Measurements from ENCODE around the gene WASF2. TPM values are rescaled to one million over a fixed set of nuclear protein-coding genes. Genes with fewer than 3 reads are reported as not detected.

WASF2 gene
- total and polyA plus RNA-seq, 2 of the 13 experiments (the other 11 are each of a cell fraction or from before 2014, with no cell fraction given): 10.4 to 27.7 TPM

DNA sequence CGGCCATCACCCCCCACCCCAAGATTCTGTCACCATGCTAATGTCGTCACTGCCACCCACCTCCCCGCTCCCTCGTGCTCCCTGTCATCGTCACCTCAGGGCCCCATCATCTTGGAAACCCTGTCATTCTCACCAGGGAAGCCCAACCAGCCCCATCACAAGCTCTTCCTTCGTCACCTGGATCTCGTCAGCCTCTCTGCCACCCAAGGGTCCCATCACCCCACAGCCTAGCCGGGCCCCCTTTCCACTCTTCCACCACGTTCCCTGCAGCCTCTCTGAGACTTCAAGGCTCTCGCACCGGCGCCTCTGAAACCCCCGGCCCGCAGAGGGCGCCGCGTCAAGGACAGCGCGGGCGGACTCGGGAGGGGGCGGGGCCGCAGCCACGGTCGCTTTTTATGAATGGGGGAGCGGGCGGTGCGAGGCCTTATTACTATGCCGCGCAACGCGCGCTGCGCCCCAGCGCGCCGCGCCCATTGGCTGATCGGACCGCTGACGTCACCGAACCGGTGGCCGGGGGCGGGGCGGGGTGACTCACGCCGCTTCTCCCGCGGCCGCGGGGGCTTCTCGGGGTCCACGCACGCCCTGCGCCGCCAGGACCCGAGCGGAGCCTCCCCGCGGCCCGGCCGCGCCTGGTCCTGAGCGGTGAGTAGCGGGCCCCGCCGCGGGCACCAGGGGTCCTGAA, 97.7 kb downstream of the WASF2 start, which contains the start of gene GPR3 (continued):
- TF ChIP-seq GATAD1 (CRISPR knock-in tag; IDR thresholded peaks at IDR 0.05): no peak
- no peak for TF ChIP-seq ZNF543 (CRISPR knock-in tag; IDR thresholded peaks at IDR 0.05)
- no peak for TF ChIP-seq ZNF773 (CRISPR knock-in tag; IDR thresholded peaks at IDR 0.05; ENCODE audit: borderline replicate concordance)
- TF ChIP-seq ZNF746 (CRISPR knock-in tag; IDR thresholded peaks at IDR 0.05): no peak
- no peak for TF ChIP-seq ZNF605 (CRISPR knock-in tag; IDR thresholded peaks at IDR 0.05)
- no peak for TF ChIP-seq ZNF160 (CRISPR knock-in tag; IDR thresholded peaks at IDR 0.05)
- TF ChIP-seq MIER3 (CRISPR knock-in tag; IDR thresholded peaks at IDR 0.05; ENCODE audit: borderline replicate concordance): no peak
- TF ChIP-seq MAFF (IDR thresholded peaks at IDR 0.05; ENCODE audit: low read depth, low read length): no peak
- TF ChIP-seq ZNF264 (CRISPR knock-in tag; IDR thresholded peaks at IDR 0.05): no peak
- 0 out of 2 replicates have a peak, but pooled peaks have one; percentile 27 for TF ChIP-seq ZMAT3 (CRISPR knock-in tag; conservative IDR thresholded peaks at IDR 0.05)
- TF ChIP-seq, protein P1, sequence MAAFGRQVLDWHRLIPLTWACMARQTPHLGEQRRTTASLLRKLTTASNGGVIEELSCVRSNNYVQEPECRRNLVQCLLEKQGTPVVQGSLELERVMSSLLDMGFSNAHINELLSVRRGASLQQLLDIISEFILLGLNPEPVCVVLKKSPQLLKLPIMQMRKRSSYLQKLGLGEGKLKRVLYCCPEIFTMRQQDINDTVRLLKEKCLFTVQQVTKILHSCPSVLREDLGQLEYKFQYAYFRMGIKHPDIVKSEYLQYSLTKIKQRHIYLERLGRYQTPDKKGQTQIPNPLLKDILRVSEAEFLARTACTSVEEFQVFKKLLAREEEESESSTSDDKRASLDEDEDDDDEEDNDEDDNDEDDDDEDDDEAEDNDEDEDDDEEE (CRISPR knock-in tag; IDR thresholded peaks at IDR 0.05): no peak; the same call in 1 of the 2 replicates
- peak; percentile 44; the same call in 1 of the 2 replicates for TF ChIP-seq KDM5A (IDR thresholded peaks at IDR 0.05; ENCODE audit: borderline replicate concordance, low read length)
- TF ChIP-seq DMAP1 (CRISPR knock-in tag; IDR thresholded peaks at IDR 0.05): peak; percentile 43; the same call in 1 of the 2 replicates
- no peak for TF ChIP-seq ZNF644 (CRISPR knock-in tag; IDR thresholded peaks at IDR 0.05; ENCODE audit: low read depth)
- 0 out of 2 replicates have a peak, but pooled peaks have one; percentile 3 for TF ChIP-seq ARNTL (CRISPR knock-in tag; IDR thresholded peaks at IDR 0.05)
- TF ChIP-seq MYC (CRISPR knock-in tag; IDR thresholded peaks at IDR 0.05; ENCODE audit: borderline replicate concordance): peak; percentile 45; the same call in 1 of the 2 replicates
- no peak for TF ChIP-seq DNMT3B (CRISPR knock-in tag; conservative IDR thresholded peaks at IDR 0.05)
- no peak for TF ChIP-seq RBM39 (IDR thresholded peaks at IDR 0.05; ENCODE audit: low read depth, low read length, poor library complexity, severe bottlenecking)
- no peak; the same call in 1 of the 2 replicates for TF ChIP-seq ZIK1 (CRISPR knock-in tag; IDR thresholded peaks at IDR 0.05; ENCODE audit: borderline replicate concordance, low read depth)
- TF ChIP-seq RFX5 (IDR thresholded peaks at IDR 0.05; ENCODE audit: low read depth, low read length): peak; percentile 83
- no peak for TF ChIP-seq ZNF17 (CRISPR knock-in tag; IDR thresholded peaks at IDR 0.05)
- TF ChIP-seq MYNN (CRISPR knock-in tag; IDR thresholded peaks at IDR 0.05; ENCODE audit: low read depth): no peak
- no peak for TF ChIP-seq POLR2AphosphoS5 (IDR thresholded peaks at IDR 0.05; ENCODE audit: low read depth, low read length)
- TF ChIP-seq, protein P2, sequence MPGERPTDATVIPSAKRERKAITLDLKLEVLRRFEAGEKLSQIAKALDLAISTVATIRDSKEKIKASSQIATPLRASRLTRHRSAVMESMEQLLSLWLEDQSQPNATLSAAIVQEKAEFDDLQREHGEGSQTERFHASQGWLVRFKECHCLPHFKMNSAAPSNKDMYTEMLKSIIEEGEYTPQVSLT (CRISPR knock-in tag; IDR thresholded peaks at IDR 0.05; ENCODE audit: borderline replicate concordance, low read depth): no peak
- TF ChIP-seq SUZ12 (IDR thresholded peaks at IDR 0.05; ENCODE audit: low read depth, low read length): no peak
- no peak for TF ChIP-seq GZF1 (CRISPR knock-in tag; IDR thresholded peaks at IDR 0.05)
- no peak for TF ChIP-seq FOXJ3 (CRISPR knock-in tag; IDR thresholded peaks at IDR 0.05; ENCODE audit: borderline replicate concordance)
- peak; percentile 28; the same call in 1 of the 2 replicates for TF ChIP-seq ZNF788 (CRISPR knock-in tag; IDR thresholded peaks at IDR 0.05; ENCODE audit: borderline replicate concordance)
- TF ChIP-seq, protein P3, sequence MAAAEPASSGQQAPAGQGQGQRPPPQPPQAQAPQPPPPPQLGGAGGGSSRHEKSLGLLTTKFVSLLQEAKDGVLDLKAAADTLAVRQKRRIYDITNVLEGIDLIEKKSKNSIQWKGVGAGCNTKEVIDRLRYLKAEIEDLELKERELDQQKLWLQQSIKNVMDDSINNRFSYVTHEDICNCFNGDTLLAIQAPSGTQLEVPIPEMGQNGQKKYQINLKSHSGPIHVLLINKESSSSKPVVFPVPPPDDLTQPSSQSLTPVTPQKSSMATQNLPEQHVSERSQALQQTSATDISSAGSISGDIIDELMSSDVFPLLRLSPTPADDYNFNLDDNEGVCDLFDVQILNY (CRISPR knock-in tag; conservative IDR thresholded peaks at IDR 0.05): peak; percentile 48; the same call in 1 of the 2 replicates
- no peak for TF ChIP-seq FOSL1 (CRISPR knock-in tag; IDR thresholded peaks at IDR 0.05; ENCODE audit: borderline replicate concordance)
- TF ChIP-seq ZNF530 (CRISPR knock-in tag; IDR thresholded peaks at IDR 0.05; ENCODE audit: low read depth): no peak
- no peak for TF ChIP-seq ZFYVE20 (CRISPR knock-in tag; IDR thresholded peaks at IDR 0.05; ENCODE audit: borderline replicate concordance, low read depth)
